Activated CD4-positive, alpha-beta T cell treated with anti-CD3 and anti-CD28 coated beads, Interleukin-2, amount 50 U/mL, for 24 hours (primary cell): ENCODE data around the gene ZNF691.
"Not testable (repeated sequence)": the region's sequence is repeated elsewhere in the genome, so short reads cannot be mapped to it uniquely, and the experiment has no call there.

Experiments
- DNase-seq, 2 donors: peaks; one replicate each; pipeline ENCODE4 v3.0.0-alpha.2; 2020; ENCODE audit warnings: low read depth in 1 of 2, low spot score in 1 of 2

ZNF691 gene

GRCh38 chr1:42853116-42853884, 6.9 kb downstream of the ZNF691 start:
- no peak for DNase-seq

GRCh38 chr1:42856554-42856953, 10.1 kb downstream of the ZNF691 start:
- DNase-seq = not testable (repeated sequence)

GRCh38 chr1:42859366-42859765, 13.0 kb downstream of the ZNF691 start:
- DNase-seq = not testable (repeated sequence)

GRCh38 chr1:42860339-42861013, 14.1 kb downstream of the ZNF691 start:
- no peak for DNase-seq

- no peak for DNase-seq
These were observed 14.6 kb downstream of the ZNF691 start for GRCh38 chr1:42861014-42861399.

- DNase-seq = no peak
These were observed 20.1 kb downstream of the ZNF691 start for GRCh38 chr1:42866549-42866948.

GRCh38 chr1:42868466-42868865, 22.1 kb downstream of the ZNF691 start:
- DNase-seq = not testable (repeated sequence)

- not testable (repeated sequence) for DNase-seq
These were observed 22.8 kb downstream of the ZNF691 start for GRCh38 chr1:42869254-42869653.

- not testable (repeated sequence) for DNase-seq
These were observed 23.3 kb downstream of the ZNF691 start for GRCh38 chr1:42869751-42870150.

GRCh38 chr1:42873108-42873507, 26.7 kb downstream of the ZNF691 start:
- not testable (repeated sequence) for DNase-seq

GRCh38 chr1:42873670-42874069, 27.3 kb downstream of the ZNF691 start:
- DNase-seq = no peak

GRCh38 chr1:42876009-42876408, 29.6 kb downstream of the ZNF691 start:
- no peak for DNase-seq

- DNase-seq = no peak
These were observed 31.0 kb downstream of the ZNF691 start for GRCh38 chr1:42877380-42877779.

- DNase-seq = no peak
These were observed 34.0 kb downstream of the ZNF691 start for GRCh38 chr1:42880384-42880783.

- DNase-seq = no peak
These were observed 39.8 kb downstream of the ZNF691 start for GRCh38 chr1:42886046-42886739.

GRCh38 chr1:42886800-42887199, 40.4 kb downstream of the ZNF691 start:
- DNase-seq = no peak

- no peak for DNase-seq
These were observed 41.0 kb downstream of the ZNF691 start for GRCh38 chr1:42887366-42887765.

- no peak for DNase-seq
These were observed 41.7 kb downstream of the ZNF691 start for GRCh38 chr1:42888013-42888633.

GRCh38 chr1:42889264-42889663, 42.9 kb downstream of the ZNF691 start:
- no peak for DNase-seq

- DNase-seq = no peak
These were observed 45.2 kb downstream of the ZNF691 start for GRCh38 chr1:42891465-42892138.

GRCh38 chr1:42899960-42900359, 53.5 kb downstream of the ZNF691 start:
- DNase-seq = not testable (repeated sequence)
